H9 (cell line): ENCODE data around the gene ZAR1. TPM values are rescaled to one million over a fixed set of nuclear protein-coding genes. Genes with fewer than 3 reads are reported as not detected.

Source experiments
- DNase-seq: peaks from one replicate; pipeline ENCODE4 v3.0.0-alpha.2; 2017
- H2AFZ ChIP-seq: one replicate; pipeline ENCODE4 v1.6.1; 2013; ENCODE audit warnings: mild to moderate bottlenecking, low read length, control low read depth, moderate library complexity
- H2AK5ac ChIP-seq: 2 replicates; pipeline ENCODE4 v1.6.1; 2013; ENCODE audit warnings: low read length, control low read depth, mixed read lengths; ENCODE audit not compliant: insufficient read length
- H2BK120ac ChIP-seq: one replicate; pipeline ENCODE4 v1.6.1; 2013; ENCODE audit warnings: low read depth, mild to moderate bottlenecking, low read length, control low read depth, inconsistent platforms; ENCODE audit not compliant: poor library complexity, severe bottlenecking
- H2BK12ac ChIP-seq: 2 replicates; pipeline ENCODE4 v1.6.1; 2013; ENCODE audit warnings: low read length, control low read depth, mixed read lengths, low read depth; ENCODE audit not compliant: insufficient read length
- H2BK15ac ChIP-seq: 2 replicates; pipeline ENCODE4 v1.6.1; 2013; ENCODE audit warnings: low read depth, low read length, control low read depth
- H2BK20ac ChIP-seq: one replicate; pipeline ENCODE4 v1.6.1; 2013; ENCODE audit warnings: low read depth, mild to moderate bottlenecking, low read length, control low read depth, inconsistent platforms; ENCODE audit not compliant: poor library complexity, severe bottlenecking
- H2BK5ac ChIP-seq: 2 replicates; pipeline ENCODE4 v1.6.1; 2013; ENCODE audit warnings: low read length, control low read depth, mixed read lengths; ENCODE audit not compliant: insufficient read length
- H3K14ac ChIP-seq: 2 replicates; pipeline ENCODE4 v1.6.1; 2013; ENCODE audit warnings: low read length, control low read depth; ENCODE audit not compliant: insufficient read depth
- H3K18ac ChIP-seq: 2 replicates; pipeline ENCODE4 v1.6.1; 2013; ENCODE audit warnings: low read depth, mild to moderate bottlenecking, mixed read lengths, low read length, control low read depth; ENCODE audit not compliant: insufficient read length
- H3K23ac ChIP-seq: 2 replicates; pipeline ENCODE4 v1.6.1; 2013; ENCODE audit warnings: low read length, control low read depth, mixed read lengths, low read depth; ENCODE audit not compliant: insufficient read length
- H3K23me2 ChIP-seq: 2 replicates; pipeline ENCODE4 v1.6.1; 2013; ENCODE audit warnings: low read depth, mild to moderate bottlenecking, mixed read lengths, low read length, control low read depth; ENCODE audit not compliant: insufficient read length, poor library complexity, severe bottlenecking
- H3K27ac ChIP-seq: 2 replicates; pipeline ENCODE4 v1.5.1; 2013; ENCODE audit warnings: low read length, control low read depth, mixed read lengths, low read depth; ENCODE audit not compliant: insufficient read length
- H3K27me3 ChIP-seq: 2 replicates; pipeline ENCODE4 v1.6.1; 2013; ENCODE audit warnings: low read length, control low read depth, inconsistent platforms; ENCODE audit not compliant: insufficient read depth
- H3K4ac ChIP-seq: 2 replicates; pipeline ENCODE4 v1.6.1; 2013; ENCODE audit warnings: low read depth, mild to moderate bottlenecking, control low read depth, inconsistent platforms, low read length, moderate library complexity
- H3K4me1 ChIP-seq: 2 replicates; pipeline ENCODE4 v1.6.1; 2013; ENCODE audit warnings: low read length, control low read depth, inconsistent platforms; ENCODE audit not compliant: insufficient read depth
- H3K4me2 ChIP-seq: 2 replicates; pipeline ENCODE4 v1.6.1; 2013; ENCODE audit warnings: low read length, control low read depth, mixed read lengths; ENCODE audit not compliant: insufficient read length, insufficient read depth
- H3K56ac ChIP-seq: 2 replicates; pipeline ENCODE4 v1.6.1; 2013; ENCODE audit warnings: low read depth, mild to moderate bottlenecking, mixed read lengths, low read length, control low read depth; ENCODE audit not compliant: insufficient read length
- H3K79me1 ChIP-seq: 2 replicates; pipeline ENCODE4 v1.6.1; 2013; ENCODE audit warnings: low read depth, mild to moderate bottlenecking, moderate library complexity, low read length, control low read depth, inconsistent platforms; ENCODE audit not compliant: insufficient read depth, poor library complexity, severe bottlenecking
- H3K79me2 ChIP-seq: 2 replicates; pipeline ENCODE4 v1.6.1; 2013; ENCODE audit warnings: low read length, control low read depth, inconsistent platforms; ENCODE audit not compliant: insufficient read depth
- H3K9ac ChIP-seq: 2 replicates; pipeline ENCODE4 v1.6.1; 2013; ENCODE audit warnings: low read length, control low read depth, mixed read lengths; ENCODE audit not compliant: insufficient read length; ENCODE audit errors: extremely low read depth
- H3K9me3 ChIP-seq: one replicate; pipeline ENCODE4 v1.6.1; 2013; ENCODE audit warnings: low read depth, low read length, inconsistent platforms; ENCODE audit not compliant: control insufficient read depth
- H3T11ph ChIP-seq: one replicate; pipeline ENCODE4 v1.6.1; 2013; ENCODE audit warnings: mild to moderate bottlenecking, low read length, control low read depth, inconsistent platforms
- H4K20me1 ChIP-seq: one replicate; pipeline ENCODE4 v1.6.1; 2013; ENCODE audit not compliant: control insufficient read depth, insufficient read length, insufficient read depth
- H4K5ac ChIP-seq: 2 replicates; pipeline ENCODE4 v1.6.1; 2013; ENCODE audit warnings: low read depth, mild to moderate bottlenecking, mixed read lengths, low read length, control low read depth; ENCODE audit not compliant: insufficient read length
- H4K8ac ChIP-seq: replicated peaks from 2 replicates; pipeline ENCODE4 v1.6.1; 2013; ENCODE audit warnings: low read length, control low read depth, mixed read lengths, low read depth; ENCODE audit not compliant: insufficient read length
- H4K91ac ChIP-seq: 2 replicates; pipeline ENCODE4 v1.6.1; 2013; ENCODE audit warnings: low read depth, mild to moderate bottlenecking, moderate library complexity, mixed read lengths, low read length, control low read depth; ENCODE audit not compliant: insufficient read length
- H3K27ac Mint-ChIP-seq, 3 experiments: 2 replicates in 2 of 3; 3 replicates in 1 of 3; pipeline ENCODE4 v1.8.0; 2020 to 2021; ENCODE audit warnings: mixed read lengths in 3 of 3, mild to moderate bottlenecking in 1 of 3, moderate library complexity in 1 of 3
- H3K27me3 Mint-ChIP-seq: 2 replicates; pipeline ENCODE4 v1.8.0; 2021; ENCODE audit warnings: low read depth, mild to moderate bottlenecking, moderate library complexity, mixed read lengths
- H3K36me3 Mint-ChIP-seq, 3 experiments: 2 replicates in 2 of 3; 3 replicates in 1 of 3; pipeline ENCODE4 v1.8.0; 2020 to 2021; ENCODE audit warnings: low read depth in 3 of 3, mixed read lengths in 3 of 3; ENCODE audit not compliant: insufficient read depth in 1 of 3
- H3K4me1 Mint-ChIP-seq, 2 experiments: 2 replicates each; pipeline ENCODE4 v1.8.0; 2020; ENCODE audit warnings: mixed read lengths in 2 of 2
- H3K4me3 Mint-ChIP-seq, 2 experiments: 2 replicates in 1 of 2; 3 replicates in 1 of 2; pipeline ENCODE4 v1.8.0; 2020 to 2021; ENCODE audit warnings: mild to moderate bottlenecking in 2 of 2, mixed read lengths in 2 of 2, moderate library complexity in 1 of 2
- H3K9me3 Mint-ChIP-seq, 2 experiments: 2 replicates in 1 of 2; 3 replicates in 1 of 2; pipeline ENCODE4 v1.8.0; 2020; ENCODE audit warnings: mild to moderate bottlenecking in 2 of 2, mixed read lengths in 2 of 2, moderate library complexity in 1 of 2
- CTCF ChIP-seq: fragments of 200-600 bp; sonication (generic); conservative IDR thresholded peaks from 3 replicates; pipeline ENCODE4 v1.8.0; 2021; ENCODE audit warnings: antibody characterized with exemption, mild to moderate bottlenecking
- WGBS: extraction: QIAGEN DNeasy Blood & Tissue Kit; methylation state at CpG from one replicate; pipeline ENCODE4 v1.1.7; 2013; ENCODE audit warnings: missing lambda C conversion rate, low lambda C conversion rate, mixed read lengths; ENCODE audit not compliant: insufficient read length; ENCODE audit errors: extremely low coverage; 5-methylcytosine and 5-hydroxymethylcytosine counted together
- total RNA-seq: library from RNA; stranded (reverse); gene quantifications from 2 replicates; pipeline ENCODE4 v1.2.1, GENCODE V29; 2021

Gene ZAR1
- total RNA-seq, 1 experiment from 2014 or later, result 0.61 TPM

- Histone ChIP-seq H3K9me3 (no peaks in the 10 kb centered on the region), H3K79me1 (no peaks in the 10 kb centered on the region), H3K4me1 (no peaks in the 10 kb centered on the region), H3K27ac (no peak overlapping the region), H3K9ac (no peak overlapping the region), H3K79me2 (no peaks in the 10 kb centered on the region), H2BK15ac (no peak overlapping the region), H3K4me2 (no peak overlapping the region), H3K14ac (no peak overlapping the region), H4K5ac (no peak overlapping the region), H4K91ac (no peak overlapping the region), H3K23ac (no peak overlapping the region), H2BK20ac (no peak overlapping the region), H3K56ac (no peak overlapping the region), H2BK12ac (no peak overlapping the region), H2BK5ac (no peak overlapping the region), H3K23me2 (peaks cover 5% of the 10 kb centered on the region), H2AK5ac (no peak overlapping the region), H2AFZ (no peak overlapping the region), H3K27me3 (peaks cover 8% of the 10 kb centered on the region; the same call in 1 of the 2 replicates), H3T11ph (no peak overlapping the region), H3K4ac (no peak overlapping the region), H3K18ac (no peak overlapping the region), H4K8ac (no peak overlapping the region), H2BK120ac (no peak overlapping the region), H4K20me1 (no peaks in the 10 kb centered on the region)
- Mint-ChIP-seq H3K36me3 (peaks cover 0 to under 1% (median under 1%) of the 10 kb centered on the region in 3 experiments; a peak in 1 of 7 replicates), H3K27me3 (peaks cover 40% of the 10 kb centered on the region), H3K9me3 (no peaks in the 10 kb centered on the region), H3K27ac (no peak overlapping the region), H3K4me1 (peaks cover 2% of the 10 kb centered on the region in 2 experiments; a peak in 2 of 4 replicates), H3K4me3 (no peak overlapping the region)
- DNase-seq, result no peak
- TF ChIP-seq CTCF, result no peak
- WGBS, result no CpG with 5 or more reads among the region's 4 CpGs
Observed at GRCh38 chr4:48493452-48494100, 3.5 kb downstream of the ZAR1 start.
